ENCODE data around the gene ZNF641.

- TF ChIP-seq CTCF (IDR thresholded peaks at IDR 0.05; ENCODE audit: low read depth, low read length, missing input control) (no peak), ZBTB33 (IDR thresholded peaks at IDR 0.05) (no peak), YY1 (IDR thresholded peaks at IDR 0.05) (no peak), SP1 (IDR thresholded peaks at IDR 0.05) (no peak), REST (IDR thresholded peaks at IDR 0.05) (no peak), TAF1 (conservative IDR thresholded peaks at IDR 0.05) (no peak), GABPA (IDR thresholded peaks at IDR 0.05 in 1 of 2, conservative IDR thresholded peaks at IDR 0.05 in 1 of 2) (no peak), RAD21 (IDR thresholded peaks at IDR 0.05) (no peak), NR2F2 (IDR thresholded peaks at IDR 0.05) (no peak), MAX (IDR thresholded peaks at IDR 0.05) (no peak)
Observed at GRCh38 chr12:48329199-48329939, 21.4 kb downstream of the ZNF641 start.

All from liver (tissue), 3 donors.